HCT116 (cell line): ENCODE measurements around the gene CARNS1. TPM values are rescaled to one million over a fixed set of nuclear protein-coding genes. Genes with fewer than 3 reads are reported as not detected.

ENCODE experiments used
- ATAC-seq: fragments of 200-7000 bp; cut with Tn5 transposase; 2 replicates; pipeline ENCODE4 v1.9.1; 2020; ENCODE audit warnings: mild to moderate bottlenecking, moderate library complexity
- BruUV-seq: library from RNA; stranded (reverse); fragments of 400-500 nt; replicated peaks from 2 replicates; lab custom pipeline; 2021; lab: Mats Ljungman, UMichigan
- CTCF ChIA-PET: fragments of 300-600 bp; sonication (Branson Sonifier 250); formaldehyde crosslinking; loops from one replicate; lab custom pipeline; 2021; ENCODE audit warnings: antibody characterized with exemption; lab: Charles Lee
- POLR2A ChIA-PET: fragments of 300-600, 350-600 bp; sonication (Branson Sonifier 250); formaldehyde crosslinking; loops from one replicate; lab custom pipeline; 2021; ENCODE audit warnings: antibody characterized with exemption; lab: Charles Lee
- RAD21 ChIA-PET, 2 experiments: fragments of 300-600 bp; sonication (Branson Sonifier 250); formaldehyde crosslinking; loops; one replicate each; lab custom pipeline; 2023; ENCODE audit warnings: low total read pairs in 2 of 2; ENCODE audit not compliant: uncharacterized antibody in 2 of 2, unreplicated experiment in 2 of 2, low non-redundant PET in 1 of 2; lab: Charles Lee
- DNase-seq: peaks from one replicate; pipeline ENCODE4 v3.0.0-alpha.2; 2010; ENCODE audit warnings: low read depth, low spot score
- H2AFZ ChIP-seq: fragments of 200-600 bp; shearing (Covaris generic), sonication (generic); 2 replicates; pipeline ENCODE4 v1.6.1; 2017; ENCODE audit warnings: low read depth, mixed run types, mixed read lengths, antibody characterized with exemption, low read length; ENCODE audit not compliant: poor library complexity, severe bottlenecking
- H3K27ac ChIP-seq: 2 replicates; pipeline ENCODE4 v1.5.1; 2012; ENCODE audit warnings: low read depth, low read length
- H3K27me3 ChIP-seq: fragments of 200-600 bp; sonication (generic); 2 replicates; pipeline ENCODE4 v1.6.1; 2016; ENCODE audit warnings: mixed run types, low read length, mixed read lengths; ENCODE audit not compliant: insufficient read depth
- H3K36me3 ChIP-seq, 2 experiments: fragments of 200-500 bp in 1 of 2; fragments of 200-600 bp in 1 of 2; sonication (Bioruptor generic) in 1 of 2; sonication (generic) in 1 of 2; 2 replicates each; pipeline versions ENCODE4 v1.5.1 to v1.6.1; 2014 to 2016; ENCODE audit warnings: low read length in 2 of 2, inconsistent platforms in 1 of 2, mixed read lengths in 1 of 2, mixed run types in 1 of 2; ENCODE audit not compliant: insufficient read depth in 2 of 2, control insufficient read depth in 1 of 2
- H3K4me1 ChIP-seq, 2 experiments: fragments of 200-600 bp in 1 of 2; sonication (generic) in 1 of 2; 2 replicates each; pipeline versions ENCODE4 v1.5.1 to v1.6.1; 2012 to 2017; ENCODE audit warnings: low read length in 2 of 2, inconsistent platforms in 1 of 2, mild to moderate bottlenecking in 1 of 2, mixed read lengths in 1 of 2, mixed run types in 1 of 2, moderate library complexity in 1 of 2; ENCODE audit not compliant: insufficient read depth in 2 of 2, control insufficient read depth in 1 of 2
- H3K4me2 ChIP-seq: fragments of 200-600 bp; sonication (generic); 2 replicates; pipeline ENCODE4 v1.6.1; 2017; ENCODE audit warnings: mixed run types, low read length, mixed read lengths
- H3K4me3 ChIP-seq, 2 experiments: fragments of 200-600 bp in 1 of 2; sonication (generic) in 1 of 2; replicated peaks in 1 of 2; 2 replicates each; pipeline ENCODE4 v1.5.1; 2011 to 2016; ENCODE audit warnings: low read length in 2 of 2, control low read depth in 1 of 2, low read depth in 1 of 2, mild to moderate bottlenecking in 1 of 2, mixed read lengths in 1 of 2, mixed run types in 1 of 2
- H3K79me2 ChIP-seq: fragments of 200-600 bp; sonication (generic); 2 replicates; pipeline ENCODE4 v1.6.1; 2017; ENCODE audit warnings: mild to moderate bottlenecking, mixed run types, low read length, moderate library complexity, mixed read lengths; ENCODE audit not compliant: insufficient read depth
- H3K9ac ChIP-seq: fragments of 200-600 bp; sonication (generic); 2 replicates; pipeline ENCODE4 v1.6.1; 2016; ENCODE audit warnings: low read length, mixed read lengths
- H3K9me2 ChIP-seq: fragments of 200-600 bp; sonication (generic), shearing (Covaris generic); 2 replicates; pipeline ENCODE4 v1.6.1; 2017; ENCODE audit warnings: mixed run types, mild to moderate bottlenecking, moderate library complexity; ENCODE audit not compliant: insufficient read depth
- H3K9me3 ChIP-seq, 2 experiments: fragments of 200-500 bp in 1 of 2; fragments of 200-600 bp in 1 of 2; sonication (Bioruptor generic) in 1 of 2; sonication (generic) in 1 of 2; 2 replicates each; pipeline ENCODE4 v1.6.1; 2014 to 2017; ENCODE audit warnings: low read length in 2 of 2, mixed read lengths in 2 of 2, inconsistent platforms in 1 of 2, low read depth in 1 of 2, mild to moderate bottlenecking in 1 of 2, mixed run types in 1 of 2, moderate library complexity in 1 of 2; ENCODE audit not compliant: control insufficient read depth in 1 of 2, insufficient read depth in 1 of 2
- H4K20me1 ChIP-seq: fragments of 200-600 bp; sonication (generic), shearing (Covaris generic); 2 replicates; pipeline ENCODE4 v1.6.1; 2017; ENCODE audit warnings: mixed run types, mild to moderate bottlenecking, moderate library complexity; ENCODE audit not compliant: insufficient read depth
- ATF3 ChIP-seq: IDR thresholded peaks from 2 replicates; pipeline ENCODE4 v1.6.1; 2012
- CBX3 ChIP-seq: IDR thresholded peaks from 2 replicates; pipeline ENCODE4 v1.6.1; 2012; ENCODE audit warnings: low read depth
- CTCF ChIP-seq, 3 experiments: fragments of 200-600 bp in 1 of 3; sonication (generic) in 1 of 3; IDR thresholded peaks in 2 of 3; conservative IDR thresholded peaks in 1 of 3; 2 replicates each; pipeline ENCODE4 v1.5.1; 2012 to 2017; ENCODE audit warnings: low read depth in 2 of 3, low read length in 2 of 3, antibody characterized with exemption in 1 of 3, borderline replicate concordance in 1 of 3, control low read depth in 1 of 3, mild to moderate bottlenecking in 1 of 3, mixed read lengths in 1 of 3, mixed run types in 1 of 3, moderate library complexity in 1 of 3; ENCODE audit not compliant: insufficient read depth in 1 of 3
- EGR1 ChIP-seq: IDR thresholded peaks from 2 replicates; pipeline ENCODE4 v1.6.1; 2012; ENCODE audit warnings: low read depth
- ELF1 ChIP-seq: IDR thresholded peaks from 2 replicates; pipeline ENCODE4 v1.6.1; 2012; ENCODE audit warnings: low read depth, borderline replicate concordance
- EZH2phosphoT487 ChIP-seq: fragments of 200-600 bp; IDR thresholded peaks from 2 replicates; pipeline ENCODE4 v1.6.1; 2018; ENCODE audit warnings: antibody characterized with exemption, borderline replicate concordance
- FOSL1 ChIP-seq: IDR thresholded peaks from 2 replicates; pipeline ENCODE4 v1.6.1; 2012; ENCODE audit warnings: low read depth
- MAX ChIP-seq: IDR thresholded peaks from 2 replicates; pipeline ENCODE4 v1.6.1; 2012
- POLR2AphosphoS5 ChIP-seq: IDR thresholded peaks from 2 replicates; pipeline ENCODE4 v1.6.1; 2011; ENCODE audit warnings: mild to moderate bottlenecking, low read depth, low read length, moderate library complexity
- RAD21 ChIP-seq: IDR thresholded peaks from 2 replicates; pipeline ENCODE4 v1.6.1; 2012; ENCODE audit warnings: low read depth, mild to moderate bottlenecking
- SIN3A ChIP-seq: IDR thresholded peaks from 2 replicates; pipeline ENCODE4 v1.6.1; 2012; ENCODE audit warnings: low read depth
- SP1 ChIP-seq: IDR thresholded peaks from 2 replicates; pipeline ENCODE4 v1.6.1; 2012; ENCODE audit warnings: low read depth
- SRF ChIP-seq: IDR thresholded peaks from 2 replicates; pipeline ENCODE4 v1.6.1; 2012; ENCODE audit warnings: low read depth
- TCF7L2 ChIP-seq: IDR thresholded peaks from 2 replicates; pipeline ENCODE4 v1.7.0; 2011; ENCODE audit warnings: borderline replicate concordance, inconsistent platforms; ENCODE audit not compliant: insufficient read depth, insufficient read length; ENCODE audit errors: extremely low read depth
- YY1 ChIP-seq: IDR thresholded peaks from 2 replicates; pipeline ENCODE4 v1.6.1; 2011; ENCODE audit warnings: low read length, low read depth, moderate library complexity, mild to moderate bottlenecking; ENCODE audit not compliant: insufficient replicate concordance; ENCODE audit errors: extremely low read depth
- ZNF274 ChIP-seq: fragments of 200-500 bp; sonication (Bioruptor generic); IDR thresholded peaks from 2 replicates; pipeline ENCODE4 v1.6.1; 2014; ENCODE audit warnings: mild to moderate bottlenecking, low read depth, low read length, inconsistent platforms
- intact Hi-C: fragments of 100-400 bp; cut with micrococcal nuclease; formaldehyde crosslinking; loops from 2 replicates; pipeline ENCODE4 v1.10.0; 2022
- total RNA-seq: library from RNA; stranded (reverse); gene quantifications from one replicate; pipeline ENCODE4 v1.2.1, GENCODE V29; 2021; ENCODE audit not compliant: unreplicated experiment

Gene CARNS1
- total RNA-seq, 1 experiment from 2014 or later: 1.0 TPM

- ChIA-PET CTCF (interaction anchor here (1.1 kb wide), 1 partner anchor 11 kb away, joined by 3 read pairs; the partner anchor contains the start of gene PPP1CA), POLR2A (interaction anchor here (1.9 kb wide), 1 partner anchor 11 kb away, joined by 5 read pairs; the partner anchor contains the start of gene PPP1CA), RAD21 (interaction anchor here in 1 of 2 experiments (1.4 kb wide), 1 partner anchor 11 kb away, joined by 4 read pairs; the partner anchor contains the start of gene PPP1CA)
- no TSS peak for BruUV-seq
- DNase-seq (no peak), ATAC-seq (no peak)
- H4K20me1 ChIP-seq: no peaks in the 10 kb centered on the region
- peaks cover 14 to 31% of the 10 kb centered on the region in 2 experiments; a peak in 3 of 4 replicates for H3K4me1 ChIP-seq
- H3K79me2 ChIP-seq: no peaks in the 10 kb centered on the region
- no peak overlapping the region for H3K27ac ChIP-seq
- TF ChIP-seq SP1: no peak
- TF ChIP-seq RAD21: no peak
- TF ChIP-seq ATF3: no peak
- H3K4me3 ChIP-seq: no peak overlapping the region
- H3K9ac ChIP-seq: no peak overlapping the region
- H3K4me2 ChIP-seq: no peak overlapping the region
- H3K9me2 ChIP-seq: no peaks in the 10 kb centered on the region
- intact Hi-C loops: no loop called here
- H3K9me3 ChIP-seq: no peaks in the 10 kb centered on the region
- no peaks in the 10 kb centered on the region for H3K36me3 ChIP-seq
- H2AFZ ChIP-seq: no peak overlapping the region
- no peaks in the 10 kb centered on the region for H3K27me3 ChIP-seq
Measured at GRCh38 chr11:67412495-67413179, 2.8 kb upstream of the CARNS1 start.

GRCh38 chr11:67413266-67413849 is 2.1 kb upstream of the CARNS1 start:
- H3K9me3 ChIP-seq: no peaks in the 10 kb centered on the region
- H3K4me2 ChIP-seq: no peak overlapping the region
- ATAC-seq (no peak), DNase-seq (no peak)
- H3K9ac ChIP-seq: no peak overlapping the region
- H3K27me3 ChIP-seq: no peaks in the 10 kb centered on the region
- CTCF ChIA-PET: interaction anchor here (1.1 kb wide), 1 partner anchor 12 kb away, joined by 3 read pairs; the partner anchor contains the start of gene PPP1CA
- H3K27ac ChIP-seq: no peak overlapping the region
- RAD21 ChIA-PET: interaction anchor here in 1 of 2 experiments (1.4 kb wide), 1 partner anchor 12 kb away, joined by 4 read pairs; the partner anchor contains the start of gene PPP1CA
- H3K4me3 ChIP-seq: no peak overlapping the region
- H3K79me2 ChIP-seq: no peaks in the 10 kb centered on the region
- no peaks in the 10 kb centered on the region for H4K20me1 ChIP-seq
- H3K36me3 ChIP-seq: no peaks in the 10 kb centered on the region
- intact Hi-C loops: no loop called here
- no peaks in the 10 kb centered on the region for H3K9me2 ChIP-seq
- H2AFZ ChIP-seq: no peak overlapping the region
- BruUV-seq: no TSS peak
- POLR2A ChIA-PET: interaction anchor here (1.9 kb wide), 1 partner anchor 12 kb away, joined by 5 read pairs; the partner anchor contains the start of gene PPP1CA
- peaks cover 14 to 31% of the 10 kb centered on the region in 2 experiments; a peak in 3 of 4 replicates for H3K4me1 ChIP-seq
- TF ChIP-seq ATF3: no peak
- TF ChIP-seq FOSL1: no peak
- no peak for TF ChIP-seq SIN3A
- TF ChIP-seq CTCF (IDR thresholded peaks at IDR 0.05 in 2 of 3, conservative IDR thresholded peaks at IDR 0.05 in 1 of 3; ENCODE audit: borderline replicate concordance in 1 of 3, insufficient read depth in 1 of 3, low read depth in 2 of 3, low read length in 2 of 3): no peak
- TF ChIP-seq ELF1: no peak
- no peak for TF ChIP-seq EZH2phosphoT487
- no peak for TF ChIP-seq YY1
- no peak for TF ChIP-seq ZNF274
- TF ChIP-seq RAD21: no peak
- TF ChIP-seq SP1: no peak
- no peak for TF ChIP-seq POLR2AphosphoS5
- no peak for TF ChIP-seq EGR1
- TF ChIP-seq TCF7L2: no peak
- no peak for TF ChIP-seq MAX
- TF ChIP-seq SRF: no peak
- TF ChIP-seq CBX3: no peak
